Stomach (tissue), 9 donors: ENCODE data around the gene SLC46A2. TPM values are rescaled to one million over a fixed set of nuclear protein-coding genes. Genes with fewer than 3 reads are reported as not detected.

ENCODE experiments used
- DNase-seq, 2 donors: peaks; one replicate each; pipeline versions ENCODE4 v3.0.0 to v3.0.0-alpha.2; 2013 to 2019
- H3K27ac ChIP-seq, 5 donors: fragments of 200-600 bp in 4 of 5; sonication (generic) in 4 of 5; one replicate each; pipeline ENCODE4 v1.5.1; 2013 to 2019; ENCODE audit warnings: mild to moderate bottlenecking in 1 of 5, moderate library complexity in 1 of 5
- H3K27me3 ChIP-seq, 3 donors: fragments of 200-600 bp; sonication (generic); one replicate each; pipeline ENCODE4 v1.5.1; 2017 to 2019; ENCODE audit warnings: mixed run types in 1 of 3
- H3K36me3 ChIP-seq, 4 donors: fragments of 200-600 bp; sonication (generic); 1 replicate in 3 of 4; 2 replicates in 1 of 4; pipeline ENCODE4 v1.5.1; 2016 to 2019
- H3K4me1 ChIP-seq, 4 donors: fragments of 200-600 bp; sonication (generic); one replicate each; pipeline ENCODE4 v1.5.1; 2016 to 2019
- H3K4me3 ChIP-seq, 4 donors: fragments of 200-600 bp; sonication (generic) in 3 of 4; one replicate each; pipeline ENCODE4 v1.5.1; 2016 to 2019; ENCODE audit warnings: mild to moderate bottlenecking in 1 of 4
- H3K9me3 ChIP-seq, 4 donors: fragments of 200-600 bp; sonication (generic); one replicate each; pipeline ENCODE4 v1.5.1; 2016 to 2019
- CTCF ChIP-seq, 7 experiments: fragments of 450-650 bp in 4 of 7; fragments of 200-600 bp in 3 of 7; sonication (generic) in 3 of 7; IDR thresholded peaks; one replicate each; pipeline ENCODE4 v1.5.1; 2016 to 2019; ENCODE audit warnings: antibody characterized with exemption in 7 of 7, control low read depth in 2 of 7, mild to moderate bottlenecking in 1 of 7
- EP300 ChIP-seq: sonication (generic); formaldehyde crosslinking; IDR thresholded peaks from one replicate; pipeline ENCODE4 v1.6.1; 2017; ENCODE audit warnings: antibody characterized with exemption
- POLR2A ChIP-seq, 4 donors: fragments of 450-650 bp; IDR thresholded peaks; one replicate each; pipeline ENCODE4 v1.6.1; 2016; ENCODE audit warnings: antibody characterized with exemption in 4 of 4, control low read depth in 2 of 4, mild to moderate bottlenecking in 1 of 4, moderate library complexity in 1 of 4
- POLR2AphosphoS5 ChIP-seq, 3 donors: sonication (generic); formaldehyde crosslinking; IDR thresholded peaks; one replicate each; pipeline ENCODE4 v1.6.1; 2016; ENCODE audit warnings: antibody characterized with exemption in 3 of 3
- WGBS, 5 donors: extraction: QIAGEN DNeasy Blood & Tissue Kit in 3 of 5; methylation state at CpG; one replicate each; pipeline versions ENCODE4 v1.1.5 to v1.1.7; 2013 to 2018; 5-methylcytosine and 5-hydroxymethylcytosine counted together
- intact Hi-C: fragments of 100-400 bp; cut with DNase I; formaldehyde crosslinking; loops from one replicate; pipeline ENCODE4 v1.15.1; 2023; ENCODE audit warnings: low total_unique reads
- polyA plus RNA-seq, 3 donors: library from polyadenylated mRNA; stranded (reverse); fragments of 200-250 nt; gene quantifications; one replicate each; pipeline ENCODE4 v1.2.3, GENCODE V29; 2013
- total RNA-seq, 5 donors: library from RNA; depleted of rRNA; stranded (reverse); fragments of >200 nt; gene quantifications; one replicate each; pipeline versions ENCODE4 v1.1.0 to v1.2.3, GENCODE V29; 2014 to 2016
- donor health status: healthy with polysubstance abuse.
- donor health status: Bipolar disorder and iron deficiency.
- donor health status: healthy.

SLC46A2 gene
- total and polyA plus RNA-seq, 8 donors = 0.20 TPM; not detected in 7

- intact Hi-C loops = no loop called here
- TF ChIP-seq POLR2A (IDR thresholded peaks at IDR 0.05) (no peak), POLR2AphosphoS5 (IDR thresholded peaks at IDR 0.05) (no peak), EP300 (no peak)
- no peak overlapping the region for H3K4me3 ChIP-seq
- H3K36me3 ChIP-seq = peaks cover 0 to 32% (median 20%) of the 10 kb centered on the region in 4 donors
- DNase-seq = no peak
- 67 to 85% (median 72%) methylated on average over 2 of the region's 2 CpGs for WGBS, 5 donors
- no peaks in the 10 kb centered on the region for H3K27me3 ChIP-seq
- H3K9me3 ChIP-seq = no peaks in the 10 kb centered on the region
- peak overlapping the region in 2 of 5 donors; percentile 61 to 66 for H3K27ac ChIP-seq
- H3K4me1 ChIP-seq = peaks cover 0 to 31% (median 6%) of the 10 kb centered on the region in 4 donors
Observed at GRCh38 chr9:112863746-112864145, 26.9 kb downstream of the SLC46A2 start.

- DNase-seq = no peak
- Histone ChIP-seq H3K36me3 (peaks cover 0 to 27% (median 14%) of the 10 kb centered on the region in 4 donors), H3K27ac (peak overlapping the region in 3 of 5 donors; percentile 31 to 66 (median 61)), H3K27me3 (no peaks in the 10 kb centered on the region), H3K4me1 (peaks cover 0 to 37% (median 6%) of the 10 kb centered on the region in 4 donors), H3K4me3 (no peak overlapping the region), H3K9me3 (no peaks in the 10 kb centered on the region)
- no peak for TF ChIP-seq POLR2A (IDR thresholded peaks at IDR 0.05)
- no peak for TF ChIP-seq POLR2AphosphoS5 (IDR thresholded peaks at IDR 0.05)
- TF ChIP-seq CTCF (IDR thresholded peaks at IDR 0.05) = no peak
- no peak for TF ChIP-seq EP300
- 25 to 39% (median 31%) methylated on average over 4 of the region's 4 CpGs for WGBS, 5 donors
- intact Hi-C loops = no loop called here
Observed at GRCh38 chr9:112863214-112863613, 27.5 kb downstream of the SLC46A2 start.

- no peaks in the 10 kb centered on the region for H3K27me3 ChIP-seq
- H3K27ac ChIP-seq = peak overlapping the region in 4 of 5 donors; percentile 20 to 66 (median 42)
- intact Hi-C loops = no loop called here
- H3K9me3 ChIP-seq = no peaks in the 10 kb centered on the region
- DNase-seq = no peak
- no peak for TF ChIP-seq CTCF (IDR thresholded peaks at IDR 0.05)
- 81 to 90% (median 86%) methylated on average over 19 of the region's 19 CpGs for WGBS, 5 donors
- H3K4me1 ChIP-seq = peaks cover 0 to 42% (median 9%) of the 10 kb centered on the region in 4 donors
- peaks cover 0 to 17% (median 11%) of the 10 kb centered on the region in 4 donors for H3K36me3 ChIP-seq
- no peak overlapping the region for H3K4me3 ChIP-seq
Observed at GRCh38 chr9:112861638-112862555, 28.8 kb downstream of the SLC46A2 start.

GRCh38 chr9:112861155-112861554 lies 29.5 kb downstream of the SLC46A2 start:
- H3K4me3 ChIP-seq = no peak overlapping the region
- no peak for DNase-seq
- H3K27ac ChIP-seq = peak overlapping the region in 3 of 5 donors; percentile 20 to 66 (median 61)
- TF ChIP-seq POLR2AphosphoS5 (IDR thresholded peaks at IDR 0.05) = no peak
- peaks cover 0 to 42% (median 10%) of the 10 kb centered on the region in 4 donors for H3K4me1 ChIP-seq
- H3K27me3 ChIP-seq = no peaks in the 10 kb centered on the region
- 77 to 92% (median 80%) methylated on average over 3 of the region's 3 CpGs for WGBS, 5 donors
- H3K9me3 ChIP-seq = no peaks in the 10 kb centered on the region
- intact Hi-C loops = no loop called here
- peaks cover 0 to 13% (median 11%) of the 10 kb centered on the region in 4 donors for H3K36me3 ChIP-seq

- TF ChIP-seq CTCF (IDR thresholded peaks at IDR 0.05) = no peak
- TF ChIP-seq POLR2A (IDR thresholded peaks at IDR 0.05) = no peak
- no peak for TF ChIP-seq POLR2AphosphoS5 (IDR thresholded peaks at IDR 0.05)
- TF ChIP-seq EP300 = no peak
- no peaks in the 10 kb centered on the region for H3K9me3 ChIP-seq
- peaks cover 0 to 11% (median 9%) of the 10 kb centered on the region in 4 donors for H3K36me3 ChIP-seq
- H3K27me3 ChIP-seq = no peaks in the 10 kb centered on the region
- WGBS, 5 donors = 87 to 100% (median 94%) methylated on average over 1 of the region's 1 CpG
- no peak overlapping the region for H3K4me3 ChIP-seq
- H3K4me1 ChIP-seq = peaks cover 0 to 42% (median 10%) of the 10 kb centered on the region in 4 donors
- intact Hi-C loops = no loop called here
- H3K27ac ChIP-seq = no peak overlapping the region
- no peak for DNase-seq
Observed at GRCh38 chr9:112860451-112860850, 30.2 kb downstream of the SLC46A2 start.
